T-helper 17 cell (primary cell): ENCODE data around the gene NPTX1. TPM values are rescaled to one million over a fixed set of nuclear protein-coding genes. Genes with fewer than 3 reads are reported as not detected.
"Not testable (repeated sequence)": the region's sequence is repeated elsewhere in the genome, so short reads cannot be mapped to it uniquely, and the experiment has no call there.

Experiments
- ATAC-seq: fragments of 150-1000 bp; cut with Tn5 transposase; 2 replicates; pipeline ENCODE4 v1.10.0; 2021; ENCODE audit warnings: mild to moderate bottlenecking, moderate library complexity
- DNase-seq, 3 donors: peaks; one replicate each; pipeline versions ENCODE4 v3.0.0 to v3.0.0-alpha.2; 2020 to 2021
- H3K9me3 ChIP-seq: one replicate; pipeline ENCODE4 v1.7.0; 2013; ENCODE audit warnings: low read length, mild to moderate bottlenecking; ENCODE audit not compliant: control insufficient read depth, poor library complexity, severe bottlenecking
- H3K27ac Mint-ChIP-seq: one replicate; pipeline ENCODE4 v1.8.0; 2022; ENCODE audit warnings: mild to moderate bottlenecking, moderate library complexity, mixed read lengths
- H3K27me3 Mint-ChIP-seq: one replicate; pipeline ENCODE4 v1.8.0; 2022; ENCODE audit warnings: mixed read lengths
- H3K36me3 Mint-ChIP-seq: one replicate; pipeline ENCODE4 v1.8.0; 2022; ENCODE audit warnings: low read depth, mixed read lengths
- H3K4me1 Mint-ChIP-seq: one replicate; pipeline ENCODE4 v1.8.0; 2022; ENCODE audit warnings: mild to moderate bottlenecking, mixed read lengths
- H3K4me3 Mint-ChIP-seq: one replicate; pipeline ENCODE4 v1.8.0; 2022; ENCODE audit warnings: mild to moderate bottlenecking, moderate library complexity, mixed read lengths
- total RNA-seq, 4 donors: library from RNA in 2 of 4; stranded (reverse) in 2 of 4; gene quantifications; one replicate each; pipeline ENCODE4 v1.2.3 and lab custom pipeline; 2022 to 2026

Gene NPTX1
- total RNA-seq, 2 donors from 2014 or later, result 0.07 to 0.99 TPM

DNA sequence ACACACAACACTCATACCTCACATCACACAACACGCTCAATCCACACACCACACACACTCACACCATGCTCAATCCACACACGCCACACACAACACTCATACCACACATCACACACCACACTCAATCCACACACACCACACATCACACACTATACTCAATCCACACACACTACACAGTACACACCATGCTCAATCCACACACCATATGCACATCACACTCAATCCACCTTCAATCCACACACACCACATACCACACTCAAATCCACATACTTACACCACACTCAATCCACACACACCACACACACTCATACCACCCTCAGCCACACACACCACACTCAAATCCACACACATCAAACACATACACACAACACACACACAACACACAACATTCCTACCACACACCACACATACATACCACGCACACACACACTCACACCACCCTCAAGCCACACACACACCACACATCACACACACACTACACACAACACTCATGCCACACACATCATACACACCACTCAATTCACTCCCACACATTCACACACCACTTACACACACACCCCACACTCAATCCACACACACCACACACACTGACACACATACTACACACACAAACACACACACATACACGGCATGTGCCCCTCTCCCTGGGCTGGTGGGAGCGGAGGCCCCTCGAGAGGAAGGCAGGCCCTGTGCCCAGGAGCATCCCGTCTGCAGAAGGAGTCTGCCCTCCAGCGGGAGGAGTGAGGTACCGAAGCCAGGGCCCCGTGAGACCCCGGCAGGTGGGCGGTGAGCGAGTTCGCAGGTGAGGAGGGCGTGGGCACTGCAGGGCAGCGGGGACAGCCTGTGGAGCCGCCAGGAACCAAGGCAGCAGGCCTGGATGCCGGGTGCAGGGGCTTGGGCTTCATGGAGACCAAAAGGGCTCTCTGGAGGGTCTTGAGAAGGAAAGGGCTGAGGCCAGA lies 35.1 kb upstream of the NPTX1 start:
- no peaks in the 10 kb centered on the region for H3K36me3 Mint-ChIP-seq

DNA sequence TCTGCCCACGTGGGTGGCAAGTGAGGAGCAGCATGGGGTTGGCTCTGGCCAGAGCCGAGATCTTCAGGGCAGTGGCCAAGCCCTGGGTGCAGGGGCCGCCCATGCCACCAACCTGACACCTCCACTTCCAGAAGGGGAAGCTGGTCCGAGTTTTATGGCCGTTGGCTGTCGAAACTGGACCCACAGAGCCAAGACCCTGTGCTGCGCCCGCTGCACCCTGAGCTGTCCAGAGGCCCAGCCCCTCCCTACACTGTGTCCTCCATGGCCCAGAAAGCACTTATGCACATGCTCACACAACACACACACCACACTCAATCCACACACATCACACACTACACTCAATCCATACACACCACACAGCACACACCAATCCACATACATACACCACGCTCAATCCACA lies 34.4 kb upstream of the NPTX1 start:
- no peak for DNase-seq
- no peaks in the 10 kb centered on the region for H3K36me3 Mint-ChIP-seq
- H3K4me3 Mint-ChIP-seq, result no peak overlapping the region
- peaks cover 8% of the 10 kb centered on the region for H3K27me3 Mint-ChIP-seq
- H3K27ac Mint-ChIP-seq, result no peak overlapping the region
- H3K9me3 ChIP-seq, result no peaks in the 10 kb centered on the region
- H3K4me1 Mint-ChIP-seq, result peaks cover 2% of the 10 kb centered on the region
- no peak for ATAC-seq

More for the DNA sequence above, 35.1 kb upstream of the NPTX1 start:
- DNase-seq (no peak), ATAC-seq (no peak)
- no peak overlapping the region for H3K27ac Mint-ChIP-seq
- H3K4me3 Mint-ChIP-seq, result no peak overlapping the region
- H3K4me1 Mint-ChIP-seq, result peaks cover 2% of the 10 kb centered on the region
- H3K27me3 Mint-ChIP-seq, result peaks cover 9% of the 10 kb centered on the region
- H3K9me3 ChIP-seq, result no peaks in the 10 kb centered on the region

GRCh38 chr17:80510132-80510531 lies 33.7 kb upstream of the NPTX1 start:
- H3K9me3 ChIP-seq, result no peaks in the 10 kb centered on the region
- Mint-ChIP-seq H3K36me3 (no peaks in the 10 kb centered on the region), H3K4me1 (peaks cover 2% of the 10 kb centered on the region), H3K27ac (no peak overlapping the region), H3K27me3 (peaks cover 8% of the 10 kb centered on the region), H3K4me3 (no peak overlapping the region)
- no peak for DNase-seq
- no peak for ATAC-seq

DNA sequence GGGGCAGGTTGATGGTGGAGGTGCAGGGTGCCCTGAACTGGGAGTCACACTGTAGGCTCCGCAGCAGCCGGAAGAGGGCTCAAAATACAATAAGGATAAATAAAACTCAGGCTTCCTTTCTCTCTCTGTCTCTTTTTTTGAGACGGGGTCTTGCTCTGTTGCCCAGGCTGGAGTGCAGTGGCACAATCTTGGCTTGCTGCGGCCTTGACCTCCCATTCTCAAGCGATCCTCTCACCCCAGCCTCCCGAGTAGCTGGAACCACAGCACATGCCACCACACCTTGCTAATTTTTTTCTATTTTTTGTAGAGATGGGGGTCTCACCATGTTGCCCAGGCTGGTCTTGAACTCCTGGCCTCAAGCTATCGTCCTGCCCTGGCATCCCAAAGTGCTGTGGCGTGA lies 32.9 kb upstream of the NPTX1 start:
- peaks cover 4% of the 10 kb centered on the region for H3K4me1 Mint-ChIP-seq
- no peak overlapping the region for H3K4me3 Mint-ChIP-seq
- H3K27me3 Mint-ChIP-seq, result peaks cover 8% of the 10 kb centered on the region
- H3K27ac Mint-ChIP-seq, result no peak overlapping the region
- H3K9me3 ChIP-seq, result no peaks in the 10 kb centered on the region
- ATAC-seq, result no peak
- no peaks in the 10 kb centered on the region for H3K36me3 Mint-ChIP-seq
- no peak for DNase-seq

GRCh38 chr17:80507965-80508364 lies 31.6 kb upstream of the NPTX1 start:
- Mint-ChIP-seq H3K27ac (no peak overlapping the region), H3K27me3 (no peaks in the 10 kb centered on the region), H3K4me1 (peaks cover 2% of the 10 kb centered on the region), H3K36me3 (peaks cover 2% of the 10 kb centered on the region), H3K4me3 (no peak overlapping the region)
- DNase-seq (no peak), ATAC-seq (no peak)
- no peaks in the 10 kb centered on the region for H3K9me3 ChIP-seq

DNA sequence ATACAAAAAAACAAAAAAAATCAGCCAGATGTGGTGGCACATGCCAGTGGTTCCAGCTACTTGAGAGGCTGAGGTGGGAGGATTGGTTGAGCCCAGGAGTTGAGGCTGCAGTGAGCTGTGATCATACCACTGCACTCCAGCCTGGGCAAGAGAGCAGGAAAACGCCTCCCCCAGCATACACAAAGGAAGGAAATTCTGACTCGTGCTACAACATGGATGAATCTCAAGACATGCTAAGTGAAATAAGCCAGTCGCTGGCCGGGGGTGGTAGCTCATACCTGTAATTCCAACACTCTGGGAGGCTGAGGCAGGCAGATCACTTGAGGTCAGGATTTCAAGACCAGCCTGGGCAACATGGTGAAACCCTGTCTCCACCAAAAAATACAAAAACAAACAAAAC lies 30.8 kb upstream of the NPTX1 start:
- H3K4me3 Mint-ChIP-seq, result not testable (repeated sequence)

GRCh38 chr17:80504686-80505413 lies 28.4 kb upstream of the NPTX1 start:
- no peak overlapping the region for H3K4me3 Mint-ChIP-seq
- H3K27me3 Mint-ChIP-seq, result peaks cover 18% of the 10 kb centered on the region
- peaks cover 2% of the 10 kb centered on the region for H3K36me3 Mint-ChIP-seq
- no peak overlapping the region for H3K27ac Mint-ChIP-seq
- DNase-seq, result no peak
- ATAC-seq, result no peak
- peaks cover 2% of the 10 kb centered on the region for H3K4me1 Mint-ChIP-seq
- H3K9me3 ChIP-seq, result no peaks in the 10 kb centered on the region

More for the DNA sequence above, 30.8 kb upstream of the NPTX1 start:
- not testable (repeated sequence) for H3K27me3 Mint-ChIP-seq, DNase-seq, H3K36me3 Mint-ChIP-seq, H3K27ac Mint-ChIP-seq, ATAC-seq, H3K9me3 ChIP-seq, H3K4me1 Mint-ChIP-seq

DNA sequence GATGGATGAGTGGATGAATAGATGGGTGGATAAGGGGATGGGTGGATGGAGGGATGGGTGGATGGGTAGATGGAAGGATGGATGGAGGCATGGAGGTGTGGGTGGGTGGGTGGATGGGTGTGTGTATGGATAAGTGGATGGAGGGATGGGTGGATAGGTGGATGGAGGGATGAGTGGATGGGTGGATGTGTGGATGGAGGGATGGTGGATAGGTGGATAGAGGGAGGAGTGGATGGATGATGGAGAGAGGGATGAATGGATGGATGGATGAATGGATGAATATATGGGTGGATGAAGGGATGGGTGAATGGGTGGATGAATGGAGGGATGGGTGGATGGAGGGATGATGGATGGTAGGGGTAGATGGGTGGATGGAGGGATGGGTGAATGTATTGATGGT lies 27.5 kb upstream of the NPTX1 start:
- H3K4me1 Mint-ChIP-seq, result peaks cover 2% of the 10 kb centered on the region
- peaks cover 6% of the 10 kb centered on the region for H3K36me3 Mint-ChIP-seq
- no peaks in the 10 kb centered on the region for H3K9me3 ChIP-seq
- no peak overlapping the region for H3K27ac Mint-ChIP-seq
- ATAC-seq, result no peak
- DNase-seq, result no peak
- no peak overlapping the region for H3K4me3 Mint-ChIP-seq
- peaks cover 27% of the 10 kb centered on the region for H3K27me3 Mint-ChIP-seq

DNA sequence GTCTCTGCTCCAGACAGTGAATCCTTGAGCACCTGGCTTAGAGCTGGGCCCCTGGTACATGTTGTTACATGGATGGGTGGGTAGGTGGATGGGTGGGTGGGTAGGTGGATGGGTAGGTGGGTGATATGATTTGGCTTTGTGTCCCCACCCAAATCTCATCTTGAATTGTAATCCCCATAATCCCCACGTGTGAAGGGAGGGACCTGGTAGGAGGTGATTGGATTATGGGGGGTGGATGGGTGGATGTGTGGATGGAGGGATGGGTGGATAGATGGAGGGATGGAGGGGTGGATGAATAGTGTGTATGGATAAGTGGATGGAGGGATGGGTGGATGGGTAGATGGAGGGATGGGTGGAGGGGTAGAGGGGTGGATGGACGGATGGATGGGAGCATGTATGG lies 26.6 kb upstream of the NPTX1 start:
- Mint-ChIP-seq H3K36me3 (peaks cover 6% of the 10 kb centered on the region), H3K27me3 (peaks cover 32% of the 10 kb centered on the region), H3K27ac (no peak overlapping the region), H3K4me1 (peaks cover 2% of the 10 kb centered on the region), H3K4me3 (no peak overlapping the region)
- no peaks in the 10 kb centered on the region for H3K9me3 ChIP-seq
- DNase-seq (no peak), ATAC-seq (no peak)

DNA sequence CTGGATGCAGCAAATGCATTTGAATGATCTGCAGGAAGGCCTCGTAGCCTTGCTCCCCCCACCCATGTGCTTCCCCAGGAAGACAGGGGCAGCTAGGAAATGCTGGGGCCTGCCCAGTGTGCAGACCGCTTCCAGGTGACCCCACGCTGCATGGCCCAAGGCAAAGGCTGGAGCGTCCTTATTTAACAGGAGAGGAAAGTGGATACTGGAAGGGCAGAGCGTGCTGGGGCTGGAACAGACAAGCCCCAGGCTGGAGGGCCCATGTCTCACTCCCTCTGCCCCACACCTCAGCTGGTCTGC lies 26.1 kb upstream of the NPTX1 start:
- no peak overlapping the region for H3K4me3 Mint-ChIP-seq
- no peaks in the 10 kb centered on the region for H3K9me3 ChIP-seq
- ATAC-seq (no peak), DNase-seq (no peak)
- H3K36me3 Mint-ChIP-seq, result peaks cover 6% of the 10 kb centered on the region
- no peak overlapping the region for H3K27ac Mint-ChIP-seq
- peaks cover 6% of the 10 kb centered on the region for H3K4me1 Mint-ChIP-seq
- peaks cover 32% of the 10 kb centered on the region for H3K27me3 Mint-ChIP-seq

GRCh38 chr17:80501741-80502577 lies 25.6 kb upstream of the NPTX1 start:
- ATAC-seq (no peak), DNase-seq (no peak)
- Mint-ChIP-seq H3K4me3 (no peak overlapping the region), H3K4me1 (peaks cover 9% of the 10 kb centered on the region), H3K27me3 (peaks cover 36% of the 10 kb centered on the region), H3K36me3 (peaks cover 6% of the 10 kb centered on the region), H3K27ac (no peak overlapping the region)
- no peaks in the 10 kb centered on the region for H3K9me3 ChIP-seq

DNA sequence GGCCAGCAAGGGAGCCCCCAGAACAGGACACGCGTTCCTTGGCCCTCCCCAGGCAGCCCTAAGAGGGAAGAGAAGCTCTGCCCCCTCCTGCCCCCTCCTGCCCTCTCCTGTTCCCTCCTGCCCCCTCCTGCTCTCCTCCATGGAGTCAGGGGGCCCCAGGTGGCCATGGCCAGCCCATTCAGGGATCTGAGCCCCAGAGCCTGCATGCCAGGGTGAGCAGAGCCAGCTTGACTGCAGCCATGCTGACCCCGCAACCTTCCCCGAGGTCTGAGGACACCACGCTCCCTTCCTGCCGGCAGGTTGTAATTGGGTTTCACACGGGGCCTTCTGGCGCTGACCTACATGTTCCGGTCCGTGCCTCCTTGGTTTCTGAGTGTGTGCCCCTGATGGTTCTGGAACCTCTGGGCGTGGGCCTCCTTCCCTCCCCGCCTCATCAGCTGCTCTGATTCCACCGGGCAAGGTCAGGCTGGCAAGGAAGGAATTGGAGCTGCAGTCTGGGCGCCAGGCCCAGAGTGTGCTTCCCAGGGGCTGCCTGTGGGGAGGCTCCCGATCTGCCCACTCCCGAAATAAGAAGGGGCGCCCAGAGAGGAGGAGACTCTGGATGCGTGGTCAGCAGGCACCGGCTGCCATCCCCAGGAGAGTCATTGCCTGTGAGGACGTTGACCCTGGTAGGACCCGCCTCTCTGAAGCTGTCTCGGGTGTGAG lies 23.7 kb upstream of the NPTX1 start:
- no peaks in the 10 kb centered on the region for H3K9me3 ChIP-seq
- no peak overlapping the region for H3K27ac Mint-ChIP-seq
- ATAC-seq (no peak), DNase-seq (no peak)
- H3K4me1 Mint-ChIP-seq, result peaks cover 9% of the 10 kb centered on the region
- peaks cover 53% of the 10 kb centered on the region for H3K27me3 Mint-ChIP-seq
- peaks cover 8% of the 10 kb centered on the region for H3K36me3 Mint-ChIP-seq
- no peak overlapping the region for H3K4me3 Mint-ChIP-seq
